NCI-H1417 (cell line): ENCODE measurements around the gene ARHGEF25.
A peak's percentile ranks its signal among the peaks of the same experiment; 100 is the strongest.
"Not testable (repeated sequence)": the region's sequence is repeated elsewhere in the genome, so short reads cannot be mapped to it uniquely, and the experiment has no call there.

Source experiments
- DNase-seq, 3 experiments: peaks; one replicate each; lab custom pipeline; 2025; lab: John Stamatoyannopoulos, UW

The ARHGEF25 gene

DNA sequence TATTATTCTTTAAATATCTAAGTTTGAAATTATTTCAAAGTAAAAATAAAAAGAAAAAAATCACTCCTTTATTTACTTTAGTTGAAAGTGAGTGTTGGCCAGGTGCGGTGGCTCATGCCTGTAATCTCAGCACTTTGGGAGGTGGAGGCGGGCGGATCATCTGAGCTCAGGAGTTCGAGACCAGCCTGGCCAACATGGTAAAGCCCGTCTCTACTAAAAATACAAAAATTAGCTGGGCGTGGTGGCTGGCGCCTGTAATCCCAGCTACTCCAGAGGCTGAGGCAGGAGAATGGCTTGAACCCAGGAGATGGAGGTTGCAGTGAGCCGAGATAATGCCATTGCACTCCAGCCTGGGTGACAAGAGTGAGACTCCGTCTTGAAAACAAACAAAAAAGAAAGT, 25.5 kb downstream of the ARHGEF25 start:
- not testable (repeated sequence) for DNase-seq

DNA sequence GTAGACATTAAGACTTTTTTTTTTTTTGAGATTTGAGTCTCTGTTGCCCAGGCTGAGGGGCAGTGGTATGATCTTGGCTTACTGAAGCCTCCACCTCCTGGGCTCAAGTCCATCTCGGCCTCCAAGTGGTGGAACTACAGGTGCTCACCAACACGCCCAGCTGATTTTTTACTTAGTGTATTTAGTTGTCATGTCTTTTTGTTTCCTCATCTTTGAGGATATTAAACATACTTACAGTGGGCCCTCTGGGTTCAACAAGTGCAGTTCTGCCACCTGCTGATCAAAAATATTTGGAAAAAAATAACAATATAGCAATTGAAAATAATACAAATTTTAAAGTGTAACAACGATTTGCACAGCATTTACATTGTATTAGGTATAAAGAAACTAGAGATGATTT, 26.1 kb downstream of the ARHGEF25 start:
- no peak for DNase-seq

DNA sequence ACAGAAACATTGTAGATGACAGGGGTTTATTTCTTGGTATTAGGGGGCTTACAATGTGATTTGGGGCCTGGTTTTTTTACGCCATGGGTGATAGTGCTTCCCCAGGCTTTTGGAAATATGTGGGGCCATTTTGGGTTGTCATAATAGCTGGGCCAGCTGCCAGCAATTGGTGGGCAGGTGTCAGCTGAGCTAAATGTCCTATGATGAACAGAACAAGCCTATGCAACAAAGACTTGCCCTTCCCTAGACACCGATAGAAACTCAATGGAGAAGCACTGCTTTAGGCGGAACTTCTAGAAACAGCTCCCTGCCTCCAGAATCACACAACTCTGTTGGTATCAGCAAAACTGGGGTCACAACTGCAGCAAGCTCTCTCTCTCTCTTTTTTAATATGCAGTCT, 26.9 kb downstream of the ARHGEF25 start:
- DNase-seq: no peak

DNA sequence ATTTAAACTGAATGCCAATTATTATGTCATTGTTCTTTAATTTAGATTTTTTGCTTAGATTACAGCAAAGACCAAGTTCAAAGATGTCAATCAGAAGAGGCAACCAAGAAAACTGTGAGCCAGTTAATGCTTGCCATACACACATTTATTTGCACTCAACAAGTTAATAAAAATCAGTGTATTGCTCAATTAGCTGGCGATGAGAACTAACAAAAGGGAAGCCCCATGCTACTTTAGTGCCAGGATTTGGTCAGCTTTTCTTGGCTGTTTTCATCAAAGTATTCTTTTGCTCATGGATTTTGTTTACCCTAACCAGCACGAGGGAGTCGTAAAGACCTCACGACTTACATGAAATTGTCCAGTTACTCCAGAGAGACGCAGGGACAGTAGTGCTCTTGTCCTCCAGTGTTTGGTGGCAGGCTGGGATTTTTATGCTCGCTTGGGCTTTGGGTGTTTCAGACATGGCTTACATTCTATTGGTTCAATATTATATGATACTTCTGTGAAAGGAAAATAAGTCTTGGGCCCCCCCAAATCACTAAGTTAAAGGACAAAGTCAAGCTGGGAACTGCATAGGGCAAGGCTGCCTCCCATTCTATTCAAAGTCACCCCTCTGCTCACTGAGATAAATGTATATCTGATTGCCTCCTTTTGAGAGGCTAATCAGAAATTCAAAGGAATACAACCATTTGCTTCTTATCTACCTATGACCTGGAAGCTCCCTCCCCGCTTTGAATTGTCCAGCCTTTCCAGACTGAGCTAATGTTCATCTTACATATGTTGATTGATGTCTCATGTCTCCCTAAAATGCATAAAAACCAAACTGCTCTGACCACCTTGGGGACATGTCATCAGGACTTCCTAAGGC, 29.2 kb downstream of the ARHGEF25 start:
- DNase-seq: no peak

DNA sequence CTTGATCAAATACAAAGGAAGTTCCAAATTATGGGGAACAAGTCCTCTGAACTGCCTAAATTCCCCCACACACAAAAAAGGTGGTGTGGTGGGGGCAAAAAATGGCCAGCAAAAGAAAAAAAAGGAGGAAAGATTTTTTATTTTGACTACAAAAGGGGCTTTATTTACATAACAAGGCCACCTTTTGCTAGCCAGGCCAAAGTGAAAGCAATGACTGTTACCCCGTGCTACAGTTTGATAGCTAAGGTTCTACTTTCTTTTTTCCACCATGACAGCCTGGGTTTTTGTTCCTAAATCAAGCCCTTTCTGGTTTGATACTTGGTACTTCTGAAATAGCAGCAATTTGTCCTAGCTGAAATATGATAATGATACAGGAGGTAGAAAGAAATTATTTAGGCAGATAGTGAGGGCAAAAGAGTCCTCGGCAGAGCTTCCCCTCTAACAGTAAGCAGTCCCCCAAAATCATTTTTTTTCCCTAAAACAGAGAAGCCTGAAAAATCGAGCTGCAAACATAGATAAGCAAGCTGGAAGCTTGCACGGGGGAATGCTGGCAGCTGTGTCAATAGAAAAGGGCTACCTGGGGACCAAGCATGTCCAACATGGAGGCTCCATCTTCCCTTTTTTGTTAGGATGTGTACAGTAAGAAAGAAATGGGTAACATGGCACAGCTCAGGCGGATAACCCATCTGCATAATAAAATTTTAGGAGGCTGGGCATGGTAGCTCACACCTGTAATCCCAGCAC, 30.6 kb downstream of the ARHGEF25 start:
- DNase-seq: no peak

DNA sequence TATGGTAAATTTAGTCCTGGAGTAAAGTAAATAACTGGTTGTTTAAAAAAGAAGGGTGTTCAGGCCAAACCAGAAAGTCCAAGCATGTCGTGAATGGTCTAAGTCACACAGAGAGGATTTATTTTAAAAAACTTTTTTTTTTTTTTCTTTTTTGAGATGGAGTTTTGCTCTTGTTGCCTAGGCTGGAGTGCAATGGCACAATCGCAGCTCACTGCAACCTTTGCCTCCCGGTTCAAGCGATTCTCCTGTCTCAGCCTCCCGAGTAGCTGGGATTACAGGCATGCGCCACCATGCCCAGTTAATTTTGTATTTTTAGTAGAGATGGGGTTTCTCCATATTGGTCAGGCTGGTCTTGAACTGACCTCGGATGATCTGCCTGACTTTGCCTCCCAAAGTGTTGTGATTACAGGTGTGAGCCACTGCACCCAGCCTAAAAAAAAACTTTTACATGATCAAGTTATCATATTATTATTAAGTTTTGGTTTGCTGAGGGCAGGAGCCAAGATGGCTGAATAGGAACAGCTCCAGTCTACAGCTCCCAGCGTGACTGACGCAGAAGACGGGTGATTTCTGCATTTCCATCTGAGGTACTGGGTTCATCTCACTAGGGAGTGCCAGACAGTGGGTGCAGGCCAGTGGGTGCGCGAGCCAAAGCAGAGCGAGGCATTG, 34.9 kb downstream of the ARHGEF25 start:
- DNase-seq: peak in 2 of 3 experiments; percentile 24 to 34

DNA sequence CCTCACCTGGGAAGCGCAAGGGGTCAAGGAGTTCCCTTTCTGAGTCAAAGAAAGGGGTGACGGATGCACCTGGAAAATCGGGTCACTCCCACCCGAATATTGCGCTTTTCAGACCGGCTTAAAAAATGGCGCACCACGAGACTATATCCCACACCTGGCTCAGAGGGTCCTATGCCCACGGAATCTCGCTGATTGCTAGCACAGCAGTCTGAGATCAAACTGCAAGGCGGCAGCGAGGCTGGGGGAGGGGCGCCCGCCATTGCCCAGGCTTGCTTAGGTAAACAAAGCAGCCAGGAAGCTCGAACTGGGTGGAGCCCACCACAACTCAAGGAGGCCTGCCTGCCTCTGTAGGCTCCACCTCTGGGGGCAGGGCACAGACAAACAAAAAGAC, 35.4 kb downstream of the ARHGEF25 start:
- DNase-seq: not testable (repeated sequence)

DNA sequence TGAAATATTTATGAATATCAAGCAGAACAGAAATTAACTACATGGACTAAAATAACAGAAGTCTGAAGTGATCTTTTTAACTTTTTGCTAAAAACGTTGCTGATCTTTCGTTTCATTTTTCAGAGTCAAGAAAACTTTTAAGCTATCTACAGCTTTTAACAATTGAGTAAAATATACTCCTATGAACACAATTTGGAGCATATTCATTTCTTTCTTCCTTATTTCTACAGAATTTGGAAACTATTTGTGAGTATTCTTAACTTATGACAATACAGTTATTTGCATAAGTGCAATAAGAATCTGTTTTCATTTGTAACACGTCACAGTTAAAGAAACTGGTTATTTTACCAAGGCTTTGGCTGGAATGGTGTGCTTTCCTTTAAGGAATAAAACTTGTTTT, 42.8 kb downstream of the ARHGEF25 start:
- no peak for DNase-seq

DNA sequence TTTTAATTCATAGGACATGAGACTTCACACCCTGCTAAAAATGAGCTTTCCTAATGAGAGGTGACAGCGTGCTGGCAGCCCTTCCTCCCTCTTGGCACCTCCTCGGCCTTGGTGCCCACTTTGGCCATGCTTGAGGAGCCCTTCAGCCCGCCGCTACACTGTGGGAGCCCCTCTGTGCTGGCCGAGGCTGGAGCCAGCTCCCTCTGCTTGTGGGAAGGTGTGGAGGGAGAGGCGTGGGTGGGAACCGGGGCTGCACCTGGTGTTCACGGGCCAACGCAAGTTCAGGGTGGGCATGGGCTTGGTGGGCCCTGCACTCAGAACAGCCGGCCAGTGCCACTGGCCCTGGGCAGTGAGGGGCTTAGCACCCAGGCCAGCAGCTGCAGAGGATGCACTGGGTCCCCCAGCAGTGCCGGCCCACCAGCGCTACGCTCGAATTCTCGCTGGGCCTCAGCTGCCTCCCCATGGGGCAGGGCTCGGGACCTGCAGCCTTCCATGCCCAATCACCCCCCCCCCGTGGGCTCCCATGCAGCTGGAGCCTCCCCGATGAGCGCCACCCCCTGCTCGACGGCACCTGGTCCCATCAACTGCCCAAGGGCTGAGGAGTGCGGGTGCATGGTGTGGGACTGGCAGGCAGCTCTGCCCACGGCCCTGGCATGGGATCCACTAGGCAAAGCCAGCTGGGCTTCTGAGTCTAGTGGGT, 44.5 kb downstream of the ARHGEF25 start:
- no peak for DNase-seq

DNA sequence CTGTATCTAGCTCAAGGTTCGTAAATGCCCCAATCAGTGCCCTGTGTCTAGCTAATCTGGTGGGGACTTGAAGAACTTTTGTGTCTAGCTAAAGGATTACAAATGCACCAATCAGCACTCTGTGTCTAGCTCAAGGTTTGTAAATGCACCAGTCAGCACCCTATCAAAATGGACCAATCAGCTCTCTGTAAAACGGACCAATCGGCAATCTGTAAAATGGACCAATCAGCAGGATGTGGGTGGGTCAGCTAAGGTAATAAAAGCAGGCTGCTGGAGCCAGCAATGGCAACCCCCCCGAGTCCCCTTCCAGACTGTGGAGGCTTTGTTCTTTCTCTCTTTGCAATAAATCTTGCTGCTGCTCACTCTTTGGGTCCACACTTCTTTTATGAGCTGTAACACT, 45.2 kb downstream of the ARHGEF25 start:
- DNase-seq: not testable (repeated sequence)

DNA sequence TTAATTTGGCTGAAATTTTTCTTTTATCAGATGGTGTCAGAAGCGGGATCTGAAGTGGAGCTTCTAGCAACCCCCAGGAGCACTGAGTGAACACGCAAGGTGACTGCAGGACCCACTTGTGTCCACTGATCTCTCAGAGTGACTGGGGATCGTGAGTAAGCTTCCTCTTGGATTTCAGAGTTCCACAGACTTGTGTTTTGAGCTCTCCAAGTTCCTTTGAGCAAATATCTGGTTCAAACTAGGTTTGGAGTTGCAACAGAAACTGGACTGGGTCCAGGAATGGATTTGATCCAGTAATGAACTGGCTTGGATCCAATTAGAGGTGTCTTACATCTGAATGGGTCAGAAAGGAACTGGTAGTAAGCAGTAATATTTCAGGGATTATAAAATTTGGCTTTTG, 46.5 kb downstream of the ARHGEF25 start:
- DNase-seq: no peak

DNA sequence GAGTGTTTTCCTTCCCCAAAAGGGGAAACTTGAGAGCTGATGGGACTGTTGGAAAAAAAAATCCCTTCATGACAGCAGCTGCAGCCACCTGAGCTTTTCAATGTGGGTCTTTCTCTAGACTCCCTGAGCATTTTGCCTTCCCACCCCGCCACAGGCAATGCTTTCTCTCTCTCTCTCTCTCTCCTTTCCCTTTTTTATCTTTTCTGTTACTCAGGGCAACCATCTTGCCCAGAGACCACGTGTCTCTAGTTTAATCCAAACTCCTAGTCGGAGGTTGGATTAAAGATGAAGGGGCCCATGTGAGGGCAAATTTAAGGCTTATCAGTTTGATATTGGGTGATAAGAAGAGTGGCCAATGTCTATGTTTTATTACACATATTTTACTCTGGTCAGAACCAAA, 47.7 kb downstream of the ARHGEF25 start:
- DNase-seq: no peak

DNA sequence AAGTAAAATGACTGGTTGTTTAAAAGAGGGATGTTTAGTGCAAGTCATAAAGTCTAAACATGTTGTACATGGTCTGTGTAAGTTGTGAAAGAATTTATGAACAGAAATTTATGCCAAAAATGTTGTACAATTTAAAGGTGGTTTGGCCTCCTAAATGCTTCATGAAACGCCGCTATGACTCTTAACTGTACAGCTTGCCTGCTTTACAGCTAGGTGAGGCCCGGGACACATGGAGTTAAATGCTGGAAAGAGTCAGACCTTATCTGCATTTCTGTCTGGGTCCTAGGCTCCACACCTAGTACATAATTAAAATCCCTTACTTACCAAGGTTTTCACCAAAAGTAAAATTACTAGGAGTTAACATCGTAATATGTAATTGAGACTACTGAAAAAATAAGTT, 50.1 kb downstream of the ARHGEF25 start:
- no peak for DNase-seq

DNA sequence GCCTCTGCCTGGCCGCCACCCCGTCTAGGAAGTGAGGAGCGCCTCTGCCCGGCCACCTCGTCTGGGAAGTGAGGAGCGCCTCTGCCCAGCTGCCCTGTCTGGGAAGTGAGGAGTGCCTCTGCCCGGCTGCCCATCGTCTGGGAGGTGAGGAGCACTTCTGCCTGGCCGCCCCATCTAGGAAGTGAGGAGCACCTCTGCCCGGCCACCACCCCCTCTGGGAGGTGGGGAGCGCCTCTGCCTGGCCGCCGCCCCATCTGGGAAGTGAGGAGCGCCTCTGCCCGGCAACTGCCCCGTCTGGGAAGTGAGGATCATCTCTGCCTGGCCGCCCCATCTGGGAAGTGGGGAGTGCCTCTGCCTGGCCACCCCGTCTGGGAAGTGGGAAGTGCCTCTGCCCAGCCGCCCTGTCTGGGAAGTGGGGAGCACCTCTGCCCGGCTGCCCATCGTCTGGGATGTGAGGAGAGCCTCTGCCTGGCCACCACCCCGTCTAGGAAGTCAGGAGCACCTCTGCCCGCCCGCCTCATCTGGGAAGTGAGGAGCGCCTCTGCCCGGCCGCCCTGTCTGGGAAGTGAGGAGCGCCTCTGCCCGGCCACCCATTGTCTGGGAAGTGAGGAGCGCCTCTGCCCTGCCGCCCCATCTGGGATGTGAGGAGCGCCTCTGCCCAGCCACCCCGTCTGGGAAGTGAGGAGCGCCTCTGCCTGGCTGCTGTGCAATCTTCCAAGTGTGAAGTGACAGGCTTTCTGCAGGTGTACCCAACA, 54.0 kb downstream of the ARHGEF25 start:
- DNase-seq: not testable (repeated sequence)
